Measurements from ENCODE around the gene ADARB2. TPM values are rescaled to one million over a fixed set of nuclear protein-coding genes. Genes with fewer than 3 reads are reported as not detected.
A peak's percentile ranks its signal among the peaks of the same experiment; 100 is the strongest.

Gene ADARB2
- total and polyA plus RNA-seq, 7 experiments from 2014 or later = 0.05 to 13.6 (median 6.3) TPM; not detected in 3

GRCh38 chr10:1128649-1129048, 608.7 kb downstream of the ADARB2 start:
- Histone ChIP-seq H3K4me3 (ENCODE audit: low read length) (no peak overlapping the region), H3K9me3 (ENCODE audit: control insufficient read depth in 2 of 3, low read length in 3 of 3) (no peaks in the 10 kb centered on the region), H3K36me3 (ENCODE audit: control insufficient read depth in 2 of 3, insufficient read depth in 3 of 3, low read length in 3 of 3) (peaks cover 25 to 79% (median 30%) of the 10 kb centered on the region in 3 experiments), H3K27ac (ENCODE audit: low read depth, low read length) (no peak overlapping the region), H3K4me1 (ENCODE audit: control insufficient read depth in 2 of 2, insufficient read depth in 2 of 2, low read length in 2 of 2) (no peaks in the 10 kb centered on the region), H3K27me3 (ENCODE audit: control insufficient read depth in 2 of 2, insufficient read depth in 2 of 2, low read length in 2 of 2) (no peaks in the 10 kb centered on the region)
- no peaks in the 10 kb centered on the region for H3K27me3 Mint-ChIP-seq
- intact Hi-C loops (cut with micrococcal nuclease) = no loop called here
- ATAC-seq = no peak
- ChIA-PET CTCF (interaction anchor here (2.2 kb wide), 1 partner anchor 19 kb away, joined by 5 read pairs; no protein-coding TSS in a partner anchor), POLR2A (interaction anchor here (0.7 kb wide), 1 partner anchor 231 kb away, joined by 3 read pairs; no protein-coding TSS in a partner anchor)
- peak in 1 of 9 donors; percentile 9 for DNase-seq
- H3K27ac Mint-ChIP-seq = no peak overlapping the region
- H3K36me3 Mint-ChIP-seq = peaks cover 20 to 82% (median 41%) of the 10 kb centered on the region in 5 donors
- H3K9me3 Mint-ChIP-seq = no peaks in the 10 kb centered on the region
- H3K4me1 Mint-ChIP-seq = peaks cover 6 to 26% (median 21%) of the 10 kb centered on the region in 7 donors
- H3K4me3 Mint-ChIP-seq = no peak overlapping the region

DNA sequence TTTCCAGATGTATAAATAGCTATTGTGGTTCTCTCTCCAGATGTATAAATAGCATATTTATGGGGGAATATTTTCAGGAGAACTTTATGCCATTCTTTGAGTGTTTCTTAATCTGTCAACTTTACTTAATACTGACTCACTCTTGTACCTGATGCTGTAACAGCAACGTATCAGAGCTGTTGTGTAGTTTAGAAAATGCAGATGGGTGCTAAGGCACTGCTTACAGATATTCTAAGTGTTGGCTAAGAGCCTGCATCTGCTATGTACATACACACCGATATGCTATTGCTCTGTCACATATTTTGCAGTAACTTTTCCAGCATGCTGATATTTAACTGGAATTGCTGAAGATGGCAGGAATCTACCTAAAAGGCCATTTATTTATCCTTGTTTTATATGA, 609.2 kb downstream of the ADARB2 start:
- CTCF ChIA-PET = interaction anchor here (2.2 kb wide), 1 partner anchor 18 kb away, joined by 5 read pairs; no protein-coding TSS in a partner anchor
- intact Hi-C loops (cut with micrococcal nuclease) = no loop called here
- no peaks in the 10 kb centered on the region for H3K27me3 ChIP-seq (ENCODE audit: control insufficient read depth in 2 of 2, insufficient read depth in 2 of 2, low read length in 2 of 2)
- no peak for ATAC-seq
- H3K27ac ChIP-seq (ENCODE audit: low read depth, low read length) = no peak overlapping the region
- Mint-ChIP-seq H3K27ac (no peak overlapping the region), H3K4me1 (peaks cover 7 to 26% (median 22%) of the 10 kb centered on the region in 7 donors), H3K36me3 (peaks cover 20 to 84% (median 44%) of the 10 kb centered on the region in 5 donors), H3K4me3 (no peak overlapping the region), H3K27me3 (no peaks in the 10 kb centered on the region), H3K9me3 (no peaks in the 10 kb centered on the region)
- H3K4me3 ChIP-seq (ENCODE audit: low read length) = no peak overlapping the region
- H3K36me3 ChIP-seq (ENCODE audit: control insufficient read depth in 2 of 3, insufficient read depth in 3 of 3, low read length in 3 of 3) = peaks cover 25 to 79% (median 34%) of the 10 kb centered on the region in 3 experiments
- no peak for DNase-seq
- peaks cover 0 to 4% of the 10 kb centered on the region in 2 donors for H3K4me1 ChIP-seq (ENCODE audit: control insufficient read depth in 2 of 2, insufficient read depth in 2 of 2, low read length in 2 of 2)
- no peaks in the 10 kb centered on the region for H3K9me3 ChIP-seq (ENCODE audit: control insufficient read depth in 2 of 3, low read length in 3 of 3)
- POLR2A ChIA-PET = interaction anchor here (0.7 kb wide), 1 partner anchor 231 kb away, joined by 3 read pairs; no protein-coding TSS in a partner anchor

DNA sequence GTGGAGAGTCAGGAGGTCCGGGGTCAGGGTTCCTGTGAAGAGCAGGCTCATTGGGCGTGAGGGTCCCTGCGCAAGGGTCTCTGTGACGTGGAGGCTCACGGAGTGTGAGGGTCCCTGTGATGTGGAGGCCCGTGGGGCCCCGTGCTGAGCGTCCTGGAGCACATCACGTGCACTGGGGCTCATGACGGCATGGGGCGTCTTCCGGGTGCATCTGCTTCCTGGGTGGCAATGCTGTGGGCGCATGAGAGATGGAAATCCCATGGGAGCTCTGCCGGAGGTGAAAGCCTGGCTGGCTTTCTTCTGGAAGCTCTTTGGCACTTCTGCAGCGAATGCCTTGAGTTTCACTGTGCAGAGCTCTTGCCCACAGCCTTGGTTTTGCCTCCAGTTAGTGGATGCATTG, 609.7 kb downstream of the ADARB2 start:
- H3K9me3 Mint-ChIP-seq = no peaks in the 10 kb centered on the region
- H3K27ac Mint-ChIP-seq = peak overlapping the region in 1 of 9 donors; percentile 56
- H3K36me3 Mint-ChIP-seq = peaks cover 20 to 84% (median 47%) of the 10 kb centered on the region in 5 donors
- peak overlapping the region in 1 of 10 donors; percentile 20 for H3K4me3 Mint-ChIP-seq
- ChIA-PET POLR2A (no interaction called here), CTCF (interaction anchor here (0.6 to 2.2 kb wide), 2 partner anchors 18 to 128 kb away, joined by 3 to 5 read pairs; no protein-coding TSS in a partner anchor)
- peaks cover 9 to 27% (median 23%) of the 10 kb centered on the region in 7 donors for H3K4me1 Mint-ChIP-seq
- Histone ChIP-seq H3K27me3 (ENCODE audit: control insufficient read depth in 2 of 2, insufficient read depth in 2 of 2, low read length in 2 of 2) (no peaks in the 10 kb centered on the region), H3K36me3 (ENCODE audit: control insufficient read depth in 2 of 3, insufficient read depth in 3 of 3, low read length in 3 of 3) (peaks cover 25 to 81% (median 34%) of the 10 kb centered on the region in 3 experiments), H3K4me1 (ENCODE audit: control insufficient read depth in 2 of 2, insufficient read depth in 2 of 2, low read length in 2 of 2) (peaks cover 0 to 4% of the 10 kb centered on the region in 2 donors), H3K9me3 (ENCODE audit: control insufficient read depth in 2 of 3, low read length in 3 of 3) (no peaks in the 10 kb centered on the region), H3K27ac (ENCODE audit: low read depth, low read length) (no peak overlapping the region), H3K4me3 (ENCODE audit: low read length) (no peak overlapping the region)
- no peaks in the 10 kb centered on the region for H3K27me3 Mint-ChIP-seq
- ATAC-seq = no peak
- DNase-seq = peak in 1 of 9 donors; percentile 13
- intact Hi-C loops (cut with micrococcal nuclease) = no loop called here

All from naive thymus-derived CD4-positive, alpha-beta T cell (primary cell).